ENCODE data around the gene GPR156.

The GPR156 gene

GRCh38 chr3:120196333-120196732 is 88.7 kb downstream of the GPR156 start:
- TF ChIP-seq POLR2A (IDR thresholded peaks at IDR 0.05; ENCODE audit: low read depth, low read length): no peak
- no peak for DNase-seq (ENCODE audit: insufficient read length, low spot score)
- FAIRE-seq: no peak

GRCh38 chr3:120193554-120193953 is 91.5 kb downstream of the GPR156 start:
- no peak for FAIRE-seq
- no peak for DNase-seq (ENCODE audit: insufficient read length, low spot score)
- no peak for TF ChIP-seq POLR2A (IDR thresholded peaks at IDR 0.05; ENCODE audit: low read depth, low read length)

- no peak for FAIRE-seq
- DNase-seq (ENCODE audit: insufficient read length, low spot score): no peak
- no peak for TF ChIP-seq POLR2A (IDR thresholded peaks at IDR 0.05; ENCODE audit: low read depth, low read length)
Observed at GRCh38 chr3:120192579-120192978, 92.4 kb downstream of the GPR156 start.

- no peak for TF ChIP-seq POLR2A (IDR thresholded peaks at IDR 0.05; ENCODE audit: low read depth, low read length)
- FAIRE-seq (peak; percentile 82), DNase-seq (ENCODE audit: insufficient read length, low spot score) (no peak)
Observed at GRCh38 chr3:120192159-120192558, 92.9 kb downstream of the GPR156 start.

- DNase-seq (ENCODE audit: insufficient read length, low spot score): no peak
- no peak for TF ChIP-seq POLR2A (IDR thresholded peaks at IDR 0.05; ENCODE audit: low read depth, low read length)
- FAIRE-seq: no peak
Observed at GRCh38 chr3:120182613-120183511, 102.2 kb downstream of the GPR156 start.

GRCh38 chr3:120181632-120182031 is 103.4 kb downstream of the GPR156 start:
- no peak for TF ChIP-seq POLR2A (IDR thresholded peaks at IDR 0.05; ENCODE audit: low read depth, low read length)
- DNase-seq (ENCODE audit: insufficient read length, low spot score): no peak
- FAIRE-seq: no peak

GRCh38 chr3:120180731-120181412 is 104.2 kb downstream of the GPR156 start:
- FAIRE-seq (no peak), DNase-seq (ENCODE audit: insufficient read length, low spot score) (no peak)
- no peak for TF ChIP-seq POLR2A (IDR thresholded peaks at IDR 0.05; ENCODE audit: low read depth, low read length)

GRCh38 chr3:120177707-120178306 is 107.2 kb downstream of the GPR156 start:
- FAIRE-seq (peak; percentile 58), DNase-seq (ENCODE audit: insufficient read length, low spot score) (peak; percentile 16)
- no peak for TF ChIP-seq POLR2A (IDR thresholded peaks at IDR 0.05; ENCODE audit: low read depth, low read length)

GRCh38 chr3:120177151-120177550 is 107.9 kb downstream of the GPR156 start:
- TF ChIP-seq POLR2A (IDR thresholded peaks at IDR 0.05; ENCODE audit: low read depth, low read length): peak; percentile 19; the same call in 1 of the 2 replicates
- DNase-seq (ENCODE audit: insufficient read length, low spot score): peak; percentile 75
- FAIRE-seq: peak; percentile 95

GRCh38 chr3:120174811-120175539 is 110.0 kb downstream of the GPR156 start:
- DNase-seq (ENCODE audit: insufficient read length, low spot score) (no peak), FAIRE-seq (no peak)
- TF ChIP-seq POLR2A (IDR thresholded peaks at IDR 0.05; ENCODE audit: low read depth, low read length): no peak

GRCh38 chr3:120173056-120173675 is 111.9 kb downstream of the GPR156 start:
- FAIRE-seq (no peak), DNase-seq (ENCODE audit: insufficient read length, low spot score) (no peak)
- no peak for TF ChIP-seq POLR2A (IDR thresholded peaks at IDR 0.05; ENCODE audit: low read depth, low read length)

GRCh38 chr3:120172070-120172469 is 113.0 kb downstream of the GPR156 start:
- FAIRE-seq: no peak
- TF ChIP-seq POLR2A (IDR thresholded peaks at IDR 0.05; ENCODE audit: low read depth, low read length): no peak
- DNase-seq (ENCODE audit: insufficient read length, low spot score): no peak

GRCh38 chr3:120171134-120171873 is 113.7 kb downstream of the GPR156 start:
- TF ChIP-seq POLR2A (IDR thresholded peaks at IDR 0.05; ENCODE audit: low read depth, low read length): no peak
- FAIRE-seq (no peak), DNase-seq (ENCODE audit: insufficient read length, low spot score) (no peak)
